ENCODE measurements around the gene GPR132. TPM values are rescaled to one million over a fixed set of nuclear protein-coding genes. Genes with fewer than 3 reads are reported as not detected.

The GPR132 gene
- total and polyA plus RNA-seq, 2 donors from 2014 or later: 0.17 to 4.2 TPM

DNA sequence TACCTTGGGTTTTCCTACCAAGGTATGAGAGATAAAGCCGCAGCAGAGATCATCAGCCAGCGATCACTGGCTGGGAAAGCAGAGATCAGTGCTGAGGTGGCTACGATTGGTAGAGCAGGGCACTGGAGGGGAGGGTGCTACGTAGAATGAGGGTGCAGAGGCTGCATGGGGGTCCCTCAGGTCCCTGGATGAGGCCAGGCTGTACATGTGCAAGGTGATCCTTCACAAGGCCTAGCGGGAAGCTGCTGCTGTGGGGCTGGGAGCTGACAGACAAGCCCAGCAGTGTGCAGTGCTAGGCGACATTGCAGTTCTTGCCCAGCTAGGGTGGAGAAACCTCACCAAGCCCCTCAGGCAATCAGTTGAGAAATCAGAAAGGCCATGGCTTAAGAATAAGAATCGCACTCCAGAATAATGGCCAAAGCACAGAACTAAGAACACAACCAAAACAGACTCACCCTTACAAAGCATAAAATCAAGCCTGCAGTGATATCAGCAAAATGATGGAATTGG lies 37.2 kb upstream of the GPR132 start:
- Histone ChIP-seq H3K36me3 (ENCODE audit: control insufficient read depth in 2 of 3, insufficient read depth in 3 of 3, low read length in 3 of 3) (no peaks in the 10 kb centered on the region), H3K9me3 (ENCODE audit: control insufficient read depth in 2 of 3, insufficient read depth in 1 of 3, low read length in 3 of 3) (no peaks in the 10 kb centered on the region), H3K4me3 (ENCODE audit: low read length in 3 of 3) (no peak overlapping the region), H3K27ac (ENCODE audit: low read depth in 2 of 2, low read length in 2 of 2) (no peak overlapping the region), H3K4me1 (ENCODE audit: control insufficient read depth in 2 of 3, insufficient read depth in 2 of 3, low read depth in 1 of 3, low read length in 3 of 3) (no peaks in the 10 kb centered on the region), H3K27me3 (ENCODE audit: control insufficient read depth, insufficient read depth, low read length) (no peaks in the 10 kb centered on the region), H3K9ac (ENCODE audit: low read length in 3 of 3) (no peak overlapping the region)
- FAIRE-seq: no peak
- intact Hi-C loops (cut with DNase I): no loop called here
- no peak for TF ChIP-seq CTCF (IDR thresholded peaks at IDR 0.05; ENCODE audit: borderline replicate concordance, extremely low read depth, insufficient read depth)
- no peak for DNase-seq

- DNase-seq: no peak
- H3K4me1 ChIP-seq (ENCODE audit: control insufficient read depth in 2 of 3, insufficient read depth in 2 of 3, low read depth in 1 of 3, low read length in 3 of 3): no peaks in the 10 kb centered on the region
- TF ChIP-seq CTCF (IDR thresholded peaks at IDR 0.05; ENCODE audit: borderline replicate concordance, extremely low read depth, insufficient read depth): no peak
- H3K9ac ChIP-seq (ENCODE audit: low read length in 3 of 3): no peak overlapping the region
- H3K27me3 ChIP-seq (ENCODE audit: control insufficient read depth, insufficient read depth, low read length): no peaks in the 10 kb centered on the region
- no peaks in the 10 kb centered on the region for H3K9me3 ChIP-seq (ENCODE audit: control insufficient read depth in 2 of 3, insufficient read depth in 1 of 3, low read length in 3 of 3)
- H3K36me3 ChIP-seq (ENCODE audit: control insufficient read depth in 2 of 3, insufficient read depth in 3 of 3, low read length in 3 of 3): no peaks in the 10 kb centered on the region
- H3K27ac ChIP-seq (ENCODE audit: low read depth in 2 of 2, low read length in 2 of 2): no peak overlapping the region
- no peak for FAIRE-seq
- no peak overlapping the region for H3K4me3 ChIP-seq (ENCODE audit: low read length in 3 of 3)
- intact Hi-C loops (cut with DNase I): no loop called here
These were observed 35.7 kb upstream of the GPR132 start for GRCh38 chr14:105100910-105101309.

DNA sequence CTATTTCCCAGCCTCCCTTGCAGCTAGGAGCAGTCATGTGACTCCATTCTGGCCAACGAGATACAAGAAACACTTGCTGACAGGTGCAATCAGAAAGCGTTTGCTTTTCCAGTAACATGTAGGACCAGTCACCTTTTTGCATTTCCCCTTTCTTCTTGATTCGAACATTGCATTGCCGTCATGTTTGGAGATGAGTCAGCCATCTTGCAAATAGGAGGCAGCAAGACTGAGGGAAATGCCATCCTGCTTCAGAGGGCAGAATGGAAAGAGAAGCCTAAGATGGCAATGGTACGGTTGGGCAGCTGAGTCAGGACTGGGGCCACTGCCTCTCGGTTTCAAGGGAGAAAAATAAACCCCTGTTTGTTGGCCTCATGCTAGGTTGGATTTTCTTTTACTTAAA lies 34.5 kb upstream of the GPR132 start:
- no peaks in the 10 kb centered on the region for H3K27me3 ChIP-seq (ENCODE audit: control insufficient read depth, insufficient read depth, low read length)
- intact Hi-C loops (cut with DNase I): no loop called here
- FAIRE-seq: no peak
- no peaks in the 10 kb centered on the region for H3K36me3 ChIP-seq (ENCODE audit: control insufficient read depth in 2 of 3, insufficient read depth in 3 of 3, low read length in 3 of 3)
- no peaks in the 10 kb centered on the region for H3K9me3 ChIP-seq (ENCODE audit: control insufficient read depth in 2 of 3, insufficient read depth in 1 of 3, low read length in 3 of 3)
- H3K4me1 ChIP-seq (ENCODE audit: control insufficient read depth in 2 of 3, insufficient read depth in 2 of 3, low read depth in 1 of 3, low read length in 3 of 3): no peaks in the 10 kb centered on the region
- H3K9ac ChIP-seq (ENCODE audit: low read length in 3 of 3): no peak overlapping the region
- no peak overlapping the region for H3K4me3 ChIP-seq (ENCODE audit: low read length in 3 of 3)
- TF ChIP-seq CTCF (IDR thresholded peaks at IDR 0.05; ENCODE audit: borderline replicate concordance, extremely low read depth, insufficient read depth): no peak
- no peak for DNase-seq
- H3K27ac ChIP-seq (ENCODE audit: low read depth in 2 of 2, low read length in 2 of 2): no peak overlapping the region

DNA sequence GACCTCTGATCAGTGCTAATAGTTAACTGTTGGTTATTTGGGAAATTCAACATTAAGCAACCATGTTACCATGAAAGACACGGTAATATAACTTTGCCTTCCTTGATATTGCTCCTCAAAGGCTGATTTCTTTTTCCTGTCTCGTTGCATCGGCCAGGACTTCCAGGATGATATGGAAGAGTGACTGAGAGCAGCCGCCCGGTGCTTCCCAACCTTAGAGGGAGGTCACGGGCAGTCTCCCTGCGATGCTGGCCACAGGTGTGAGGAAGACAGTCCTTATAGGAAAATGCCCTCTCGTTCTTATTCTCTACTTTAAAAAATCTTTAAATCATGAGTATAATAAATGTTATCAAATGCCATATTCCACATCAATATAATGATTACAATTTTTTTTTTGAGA lies 33.1 kb upstream of the GPR132 start:
- FAIRE-seq (no peak), DNase-seq (no peak)
- no peaks in the 10 kb centered on the region for H3K9me3 ChIP-seq (ENCODE audit: control insufficient read depth in 2 of 3, insufficient read depth in 1 of 3, low read length in 3 of 3)
- no peak overlapping the region for H3K27ac ChIP-seq (ENCODE audit: low read depth in 2 of 2, low read length in 2 of 2)
- no peak overlapping the region for H3K9ac ChIP-seq (ENCODE audit: low read length in 3 of 3)
- peaks cover 0 to 7% (median 0%) of the 10 kb centered on the region in 3 donors for H3K4me1 ChIP-seq (ENCODE audit: control insufficient read depth in 2 of 3, insufficient read depth in 2 of 3, low read depth in 1 of 3, low read length in 3 of 3)
- H3K27me3 ChIP-seq (ENCODE audit: control insufficient read depth, insufficient read depth, low read length): no peaks in the 10 kb centered on the region
- TF ChIP-seq CTCF (IDR thresholded peaks at IDR 0.05; ENCODE audit: borderline replicate concordance, extremely low read depth, insufficient read depth): no peak
- intact Hi-C loops (cut with DNase I): no loop called here
- no peak overlapping the region for H3K4me3 ChIP-seq (ENCODE audit: low read length in 3 of 3)
- no peaks in the 10 kb centered on the region for H3K36me3 ChIP-seq (ENCODE audit: control insufficient read depth in 2 of 3, insufficient read depth in 3 of 3, low read length in 3 of 3)
